ENCODE measurements around the gene ABCD2.
"Not testable (repeated sequence)": the region's sequence is repeated elsewhere in the genome, so short reads cannot be mapped to it uniquely, and the experiment has no call there.

Gene ABCD2

DNA sequence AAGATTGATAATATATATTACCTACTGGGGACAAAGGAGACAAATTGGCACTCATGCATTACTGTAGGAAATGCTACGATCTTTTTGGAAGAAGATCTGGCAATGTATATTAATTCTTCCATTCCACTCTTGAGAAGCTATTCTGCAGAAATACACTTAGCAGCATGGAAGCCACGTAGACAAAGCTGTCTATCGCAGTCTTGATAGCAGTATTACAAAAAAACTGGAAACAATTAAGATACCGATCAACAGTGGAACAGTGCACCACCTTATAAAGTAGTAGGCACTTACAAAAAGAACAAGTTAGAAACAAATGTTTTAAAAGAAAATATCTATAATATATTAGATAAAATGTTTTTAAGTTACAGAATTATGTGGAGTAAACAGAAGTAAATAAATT lies 87.2 kb downstream of the ABCD2 start:
- DNase-seq (ENCODE audit: low read depth), result no peak

GRCh38 chr12:39526974-39527373 lies 92.6 kb downstream of the ABCD2 start:
- DNase-seq (ENCODE audit: low read depth), result no peak

GRCh38 chr12:39522167-39522566 lies 97.4 kb downstream of the ABCD2 start:
- DNase-seq (ENCODE audit: low read depth), result not testable (repeated sequence)

DNA sequence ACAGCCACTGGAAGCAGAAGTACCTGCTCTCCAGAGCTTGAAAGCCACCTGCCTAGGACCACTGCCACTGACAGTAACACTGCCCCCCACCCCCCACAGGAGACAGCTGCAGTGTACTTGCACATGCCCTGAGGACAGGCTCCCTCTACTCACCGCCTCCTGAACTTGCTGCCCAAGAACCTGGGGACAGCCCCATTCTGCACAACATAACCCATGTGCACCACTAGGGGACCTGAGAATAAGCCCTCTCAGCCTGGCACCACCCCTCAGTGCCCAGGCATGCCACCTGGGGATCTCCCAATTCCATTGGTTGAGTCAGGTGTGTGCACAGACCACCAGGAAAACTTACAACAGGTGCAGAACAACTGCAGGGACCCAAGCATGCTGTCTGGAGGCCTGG lies 109.6 kb downstream of the ABCD2 start:
- DNase-seq (ENCODE audit: low read depth), result no peak

- no peak for DNase-seq (ENCODE audit: low read depth)
Observed at GRCh38 chr12:39505554-39505953, 114.0 kb downstream of the ABCD2 start.

DNA sequence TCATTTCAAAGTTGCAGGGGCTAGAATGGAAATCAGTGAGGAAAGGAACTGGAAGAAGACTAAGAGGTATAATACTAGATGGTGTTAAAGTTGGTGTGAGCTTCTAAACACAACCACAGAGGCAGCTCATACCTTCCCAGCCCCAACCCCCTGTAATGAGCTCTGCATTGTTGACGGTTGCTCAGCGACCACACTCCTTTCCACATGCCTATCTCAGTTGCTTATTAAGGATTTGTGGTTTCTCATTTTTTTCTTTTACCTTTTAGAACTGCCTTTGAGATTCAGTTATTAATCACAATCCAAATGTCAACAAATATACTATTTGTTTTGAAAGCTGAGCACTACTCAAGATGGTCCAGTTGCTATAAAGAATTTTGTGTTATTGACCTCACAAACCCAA lies 114.6 kb downstream of the ABCD2 start:
- no peak for DNase-seq (ENCODE audit: low read depth)

DNA sequence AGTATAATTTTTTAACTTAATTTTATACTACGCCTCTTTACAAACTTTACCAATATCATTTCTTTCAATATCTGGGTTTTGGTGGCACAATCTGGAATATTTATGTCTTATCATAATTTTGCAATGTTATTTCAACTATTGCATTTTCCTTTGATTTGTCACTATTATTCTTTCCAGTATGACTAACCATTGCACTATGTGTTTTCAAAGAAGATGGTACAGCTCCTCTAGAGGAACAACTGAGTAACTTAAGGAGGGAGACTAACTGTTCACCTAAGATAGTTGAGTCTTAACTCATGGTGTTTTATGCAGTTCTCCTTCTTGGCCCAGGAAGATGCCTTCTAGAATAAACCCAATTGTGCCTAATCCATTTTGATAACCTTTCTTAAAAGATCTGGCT lies 116.2 kb downstream of the ABCD2 start:
- DNase-seq (ENCODE audit: low read depth), result no peak

DNA sequence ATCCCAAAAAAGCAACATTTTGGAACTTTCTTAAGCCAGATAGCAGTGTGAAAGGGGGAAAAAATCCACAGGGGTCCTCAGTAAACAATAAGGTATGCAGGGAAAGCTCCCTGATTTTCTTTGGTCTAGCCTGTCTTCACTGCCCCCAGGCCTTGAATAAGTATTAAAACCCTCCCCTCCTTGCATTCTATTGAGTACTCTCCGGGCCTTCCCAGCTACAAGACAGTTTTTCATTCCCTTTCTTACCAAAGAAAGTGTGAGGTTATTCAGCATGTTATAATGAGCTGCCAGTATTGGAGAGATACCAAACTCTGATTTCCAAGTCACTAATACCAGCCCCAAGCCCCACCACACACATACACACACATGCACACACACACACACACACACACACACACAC lies 116.9 kb downstream of the ABCD2 start:
- DNase-seq (ENCODE audit: low read depth), result no peak

Data from activated T-cell treated with anti-CD3 and anti-CD28 coated beads for 48 hours (primary cell).